ENCODE results near the gene SLC25A10.

The SLC25A10 gene

DNA sequence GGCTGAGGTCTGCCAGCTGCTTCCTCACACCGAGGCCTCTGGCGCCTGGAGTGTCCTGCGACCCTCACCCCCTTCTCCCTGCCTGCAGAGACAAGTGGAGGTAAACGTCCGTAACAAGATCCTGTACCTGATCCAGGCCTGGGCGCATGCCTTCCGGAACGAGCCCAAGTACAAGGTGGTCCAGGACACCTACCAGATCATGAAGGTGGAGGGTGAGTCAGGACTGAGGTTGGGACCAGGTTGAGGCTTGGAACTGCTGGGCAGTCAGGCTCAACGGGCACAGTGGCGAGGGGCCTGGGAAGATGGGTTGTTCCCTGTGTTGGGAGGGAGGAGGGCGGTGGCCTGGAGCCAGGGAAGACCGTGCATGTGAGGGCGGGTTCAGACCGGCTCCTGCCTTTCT, 23.5 kb upstream of the SLC25A10 start:
- Histone ChIP-seq H3K4me3 (ENCODE audit: low read depth, low read length) (no peak overlapping the region), H3K36me3 (peaks cover 90% of the 10 kb centered on the region), H3K27ac (no peak overlapping the region), H3K9me3 (ENCODE audit: severe bottlenecking) (no peaks in the 10 kb centered on the region), H3K27me3 (ENCODE audit: insufficient read depth, low read depth, severe bottlenecking) (no peaks in the 10 kb centered on the region)
- TF ChIP-seq, protein P1, sequence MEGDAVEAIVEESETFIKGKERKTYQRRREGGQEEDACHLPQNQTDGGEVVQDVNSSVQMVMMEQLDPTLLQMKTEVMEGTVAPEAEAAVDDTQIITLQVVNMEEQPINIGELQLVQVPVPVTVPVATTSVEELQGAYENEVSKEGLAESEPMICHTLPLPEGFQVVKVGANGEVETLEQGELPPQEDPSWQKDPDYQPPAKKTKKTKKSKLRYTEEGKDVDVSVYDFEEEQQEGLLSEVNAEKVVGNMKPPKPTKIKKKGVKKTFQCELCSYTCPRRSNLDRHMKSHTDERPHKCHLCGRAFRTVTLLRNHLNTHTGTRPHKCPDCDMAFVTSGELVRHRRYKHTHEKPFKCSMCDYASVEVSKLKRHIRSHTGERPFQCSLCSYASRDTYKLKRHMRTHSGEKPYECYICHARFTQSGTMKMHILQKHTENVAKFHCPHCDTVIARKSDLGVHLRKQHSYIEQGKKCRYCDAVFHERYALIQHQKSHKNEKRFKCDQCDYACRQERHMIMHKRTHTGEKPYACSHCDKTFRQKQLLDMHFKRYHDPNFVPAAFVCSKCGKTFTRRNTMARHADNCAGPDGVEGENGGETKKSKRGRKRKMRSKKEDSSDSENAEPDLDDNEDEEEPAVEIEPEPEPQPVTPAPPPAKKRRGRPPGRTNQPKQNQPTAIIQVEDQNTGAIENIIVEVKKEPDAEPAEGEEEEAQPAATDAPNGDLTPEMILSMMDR (IDR thresholded peaks at IDR 0.05; ENCODE audit: low read depth, low read length): no peak
- no peak for DNase-seq

DNA sequence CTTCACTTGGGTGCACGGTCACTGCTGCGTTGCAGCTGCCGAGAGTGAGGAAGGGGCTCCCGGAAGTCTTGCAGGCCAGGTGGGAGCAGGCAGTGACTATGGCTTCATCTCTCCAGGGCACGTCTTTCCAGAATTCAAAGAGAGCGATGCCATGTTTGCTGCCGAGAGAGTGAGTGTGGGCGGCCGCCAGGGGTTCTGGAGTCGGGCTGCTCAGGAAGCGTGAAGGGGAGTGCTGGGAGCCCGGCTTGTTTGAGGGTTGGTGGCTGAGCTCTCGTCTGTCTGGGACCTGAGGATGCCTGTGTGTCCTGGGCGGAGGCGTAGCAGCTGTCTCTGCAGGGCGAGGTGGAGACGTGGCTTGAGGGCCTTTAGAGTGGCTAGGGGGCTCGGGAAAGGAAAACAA, 22.0 kb upstream of the SLC25A10 start:
- Histone ChIP-seq H3K9me3 (ENCODE audit: severe bottlenecking) (no peaks in the 10 kb centered on the region), H3K4me3 (ENCODE audit: low read depth, low read length) (no peak overlapping the region), H3K27me3 (ENCODE audit: insufficient read depth, low read depth, severe bottlenecking) (no peaks in the 10 kb centered on the region), H3K27ac (no peak overlapping the region), H3K36me3 (peaks cover 97% of the 10 kb centered on the region)
- DNase-seq: no peak
- TF ChIP-seq, protein P1 (IDR thresholded peaks at IDR 0.05; ENCODE audit: low read depth, low read length): no peak

DNA sequence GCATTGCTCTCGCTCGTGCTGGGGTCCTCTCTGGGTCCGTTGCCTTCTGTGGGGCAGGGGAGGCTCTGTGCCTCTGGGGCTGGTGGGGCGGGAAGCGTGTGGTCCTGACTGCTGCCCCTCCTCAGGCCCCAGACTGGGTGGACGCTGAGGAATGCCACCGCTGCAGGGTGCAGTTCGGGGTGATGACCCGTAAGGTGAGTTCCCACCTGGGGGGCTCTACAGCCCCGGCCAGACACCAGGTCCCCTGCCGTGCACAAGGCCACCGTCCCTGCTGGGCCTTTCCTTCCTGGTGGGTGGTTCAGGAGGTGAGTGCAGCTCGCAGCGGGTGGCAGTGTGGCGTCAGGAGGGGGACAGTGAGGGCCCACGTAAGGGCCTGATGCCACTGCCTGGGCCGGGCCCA, 21.5 kb upstream of the SLC25A10 start:
- Histone ChIP-seq H3K27me3 (ENCODE audit: insufficient read depth, low read depth, severe bottlenecking) (no peaks in the 10 kb centered on the region), H3K9me3 (ENCODE audit: severe bottlenecking) (no peaks in the 10 kb centered on the region), H3K4me3 (ENCODE audit: low read depth, low read length) (no peak overlapping the region), H3K36me3 (peaks cover 97% of the 10 kb centered on the region), H3K27ac (no peak overlapping the region)
- no peak for DNase-seq
- TF ChIP-seq, protein P1 (IDR thresholded peaks at IDR 0.05; ENCODE audit: low read depth, low read length): no peak

DNA sequence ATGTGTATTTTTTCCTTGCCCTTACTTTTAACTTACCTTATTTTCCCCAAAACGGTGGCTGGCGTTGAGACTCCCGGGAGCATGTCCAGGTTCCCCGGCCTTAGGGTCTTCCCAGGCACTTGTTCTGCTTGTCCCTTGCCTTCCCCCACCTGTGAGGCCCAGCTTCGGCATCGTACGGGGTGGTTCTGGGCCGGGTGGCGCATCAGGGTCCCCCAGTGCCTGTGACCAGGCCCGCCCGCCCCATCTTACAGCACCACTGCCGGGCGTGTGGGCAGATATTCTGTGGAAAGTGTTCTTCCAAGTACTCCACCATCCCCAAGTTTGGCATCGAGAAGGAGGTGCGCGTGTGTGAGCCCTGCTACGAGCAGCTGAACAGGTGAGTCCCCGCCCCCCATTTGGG, 20.9 kb upstream of the SLC25A10 start:
- peaks cover 97% of the 10 kb centered on the region for H3K36me3 ChIP-seq
- H3K4me3 ChIP-seq (ENCODE audit: low read depth, low read length): no peak overlapping the region
- TF ChIP-seq, protein P1 (IDR thresholded peaks at IDR 0.05; ENCODE audit: low read depth, low read length): no peak
- H3K9me3 ChIP-seq (ENCODE audit: severe bottlenecking): no peaks in the 10 kb centered on the region
- no peaks in the 10 kb centered on the region for H3K27me3 ChIP-seq (ENCODE audit: insufficient read depth, low read depth, severe bottlenecking)
- DNase-seq: no peak
- H3K27ac ChIP-seq: no peak overlapping the region

DNA sequence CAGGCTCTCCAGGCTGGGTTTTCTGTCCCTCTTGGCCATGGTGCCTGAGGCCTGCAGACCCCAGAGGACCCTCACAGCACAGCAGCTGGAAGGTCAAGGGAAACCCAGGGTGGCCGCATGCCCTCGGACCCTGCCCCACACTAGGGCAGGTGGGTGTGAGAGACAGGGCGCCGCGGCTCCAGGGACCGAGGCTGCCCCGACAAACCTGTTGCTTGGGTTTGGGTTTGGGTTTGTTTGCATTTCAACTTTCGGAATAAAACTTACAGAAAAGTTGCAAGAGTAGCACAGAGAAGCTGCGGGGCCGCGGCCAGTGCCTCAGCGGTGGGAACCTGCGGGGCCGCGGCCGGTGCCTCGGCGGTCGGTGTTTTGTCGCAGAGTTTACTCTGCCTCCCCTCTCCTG, 20.5 kb upstream of the SLC25A10 start:
- Histone ChIP-seq H3K4me3 (ENCODE audit: low read depth, low read length) (no peak overlapping the region), H3K27me3 (ENCODE audit: insufficient read depth, low read depth, severe bottlenecking) (no peaks in the 10 kb centered on the region), H3K27ac (no peak overlapping the region), H3K9me3 (ENCODE audit: severe bottlenecking) (no peaks in the 10 kb centered on the region), H3K36me3 (peaks cover 98% of the 10 kb centered on the region)
- no peak for DNase-seq
- TF ChIP-seq, protein P1 (IDR thresholded peaks at IDR 0.05; ENCODE audit: low read depth, low read length): no peak

DNA sequence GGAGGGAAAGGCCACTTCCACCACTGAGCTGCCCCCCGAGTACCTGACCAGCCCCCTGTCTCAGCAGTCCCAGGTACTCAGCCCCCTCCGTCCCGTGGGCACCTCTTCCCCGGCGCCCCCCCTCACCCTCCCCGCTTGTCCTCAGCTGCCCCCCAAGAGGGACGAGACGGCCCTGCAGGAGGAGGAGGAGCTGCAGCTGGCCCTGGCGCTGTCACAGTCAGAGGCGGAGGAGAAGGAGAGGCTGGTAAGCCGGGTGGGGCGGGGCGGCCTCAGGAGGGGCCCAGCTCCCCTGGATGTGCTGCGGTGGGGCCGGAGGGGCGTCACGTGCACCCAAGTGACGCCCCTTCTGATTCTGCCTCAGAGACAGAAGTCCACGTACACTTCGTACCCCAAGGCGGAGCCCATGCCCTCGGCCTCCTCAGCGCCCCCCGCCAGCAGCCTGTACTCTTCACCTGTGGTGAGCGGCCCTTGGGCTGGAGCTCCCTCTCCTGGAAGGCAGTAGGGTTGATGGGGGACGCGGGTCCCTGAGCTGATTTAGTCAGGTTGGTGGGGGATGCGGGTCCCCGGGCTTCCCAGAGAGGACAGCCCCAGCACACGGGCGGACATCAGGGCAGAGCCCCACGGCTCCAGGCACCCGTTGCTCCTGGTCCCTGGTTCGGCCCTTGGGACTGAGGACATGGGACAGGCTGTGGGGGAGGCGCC, 18.4 kb upstream of the SLC25A10 start:
- Histone ChIP-seq H3K36me3 (peaks cover 99% of the 10 kb centered on the region), H3K9me3 (ENCODE audit: severe bottlenecking) (no peaks in the 10 kb centered on the region), H3K27me3 (ENCODE audit: insufficient read depth, low read depth, severe bottlenecking) (no peaks in the 10 kb centered on the region), H3K27ac (no peak overlapping the region), H3K4me3 (ENCODE audit: low read depth, low read length) (no peak overlapping the region)
- TF ChIP-seq, protein P1 (IDR thresholded peaks at IDR 0.05; ENCODE audit: low read depth, low read length): peak; percentile 50
- DNase-seq: no peak
